HG02885 (cell line): ENCODE results near the gene HCN1.

Source experiments
- ATAC-seq: cut with Tn5 transposase; IDR thresholded peaks from one replicate; pipeline ENCODE4 v1.9.1; 2021; ENCODE audit warnings: mild to moderate bottlenecking; ENCODE audit not compliant: unreplicated experiment, poor library complexity

Gene HCN1

GRCh38 chr5:45696206-45696836 lies at the start of gene HCN1:
HCN1 (minus strand) TSS chr5:45696380.
- peak; percentile 95 for ATAC-seq

- no peak for ATAC-seq
Measured at GRCh38 chr5:45741110-45741509, 44.9 kb upstream of the HCN1 start.

GRCh38 chr5:45737153-45737552 lies 41.0 kb upstream of the HCN1 start:
- no peak for ATAC-seq

GRCh38 chr5:45725537-45725936 lies 29.4 kb upstream of the HCN1 start:
- ATAC-seq = no peak

- ATAC-seq = no peak
Measured at GRCh38 chr5:45697201-45697600, 1.0 kb upstream of the HCN1 start.

- ATAC-seq = no peak
Measured at GRCh38 chr5:45695804-45696156, 400 bp downstream of the HCN1 start.

GRCh38 chr5:45694971-45695803 lies 993 bp downstream of the HCN1 start:
- ATAC-seq = no peak

- no peak for ATAC-seq
Measured at GRCh38 chr5:45694255-45694814, 1.8 kb downstream of the HCN1 start.

GRCh38 chr5:45692481-45692880 lies 3.7 kb downstream of the HCN1 start:
- ATAC-seq = no peak

- no peak for ATAC-seq
Measured at GRCh38 chr5:45691656-45692055, 4.5 kb downstream of the HCN1 start.

GRCh38 chr5:45687701-45688100 lies 8.5 kb downstream of the HCN1 start:
- no peak for ATAC-seq

GRCh38 chr5:45686620-45687019 lies 9.6 kb downstream of the HCN1 start:
- no peak for ATAC-seq

GRCh38 chr5:45684118-45684517 lies 12.1 kb downstream of the HCN1 start:
- no peak for ATAC-seq

- ATAC-seq = no peak
Measured at GRCh38 chr5:45680950-45681349, 15.2 kb downstream of the HCN1 start.

- ATAC-seq = no peak
Measured at GRCh38 chr5:45677524-45677923, 18.7 kb downstream of the HCN1 start.

GRCh38 chr5:45672271-45672670 lies 23.9 kb downstream of the HCN1 start:
- no peak for ATAC-seq

- no peak for ATAC-seq
Measured at GRCh38 chr5:45648744-45649143, 47.4 kb downstream of the HCN1 start.

GRCh38 chr5:45643056-45643455 lies 53.1 kb downstream of the HCN1 start:
- no peak for ATAC-seq

GRCh38 chr5:45642370-45642769 lies 53.8 kb downstream of the HCN1 start:
- no peak for ATAC-seq

GRCh38 chr5:45639040-45639439 lies 57.1 kb downstream of the HCN1 start:
- no peak for ATAC-seq

- no peak for ATAC-seq
Measured at GRCh38 chr5:45627076-45627656, 69.0 kb downstream of the HCN1 start.
